ENCODE measurements around the gene MRPL37.

GRCh38 chr1:54171606-54172005 is 28.4 kb upstream of the MRPL37 start:
- TF ChIP-seq CTCF (IDR thresholded peaks at IDR 0.05; ENCODE audit: borderline replicate concordance, extremely low read depth, low read length, poor library complexity, severe bottlenecking) (no peak), EZH2 (IDR thresholded peaks at IDR 0.05; ENCODE audit: borderline replicate concordance, low read depth, low read length, severe bottlenecking) (no peak)
